ENCODE measurements around the gene TRIM61. TPM values are rescaled to one million over a fixed set of nuclear protein-coding genes. Genes with fewer than 3 reads are reported as not detected.

TRIM61 gene
- total RNA-seq = 1.3 and 3.6 TPM in 2 replicates

GRCh38 chr4:164977243-164978164 is at the start of gene TRIM61:
Gene TRIM61 (minus strand): TSS chr4:164977657. CDS start chr4:164970002, 7,655 bp downstream.

Small RNA genes within 50 kb of the gene (small RNA-seq; reads per million reads assigned to genes)
- gene AC106872.12 = not detected

Other genes with a start within 250 kb of the TRIM61 start
- 0.11 TPM in 1 of 2 replicates, not detected in the other for gene SMIM31, start 223.5 kb downstream of the TRIM61 start, total RNA-seq
- not detected in 2 replicates for gene APELA, start 100.5 kb downstream of the TRIM61 start, total RNA-seq
- gene TRIM60, start 54.3 kb upstream of the TRIM61 start, total RNA-seq = not detected in 2 replicates
- gene TRIM75, start 76.2 kb upstream of the TRIM61 start, total RNA-seq = not detected in 2 replicates
- 19.8 and 19.9 TPM in 2 replicates for gene TMEM192, start 135.2 kb upstream of the TRIM61 start, total RNA-seq
- gene KLHL2, start 229.9 kb upstream of the TRIM61 start, total RNA-seq = 10.1 and 10.8 TPM in 2 replicates